Dendritic cell treated with granulocyte-macrophage colony-stimulating factor and Interleukin-4, amounts not matched to agents 40 ng/mL and 50 ng/mL, for 4 days (primary cell): ENCODE measurements around the gene TAF7.
A peak's percentile ranks its signal among the peaks of the same experiment; 100 is the strongest.

Source experiments
- H3K27ac Mint-ChIP-seq: one replicate; pipeline ENCODE4 v1.8.0; 2022; ENCODE audit warnings: mild to moderate bottlenecking, mixed read lengths
- H3K27me3 Mint-ChIP-seq: one replicate; pipeline ENCODE4 v1.8.0; 2022; ENCODE audit warnings: mild to moderate bottlenecking, mixed read lengths
- H3K36me3 Mint-ChIP-seq: one replicate; pipeline ENCODE4 v1.8.0; 2022; ENCODE audit warnings: low read depth, mixed read lengths
- H3K4me1 Mint-ChIP-seq: one replicate; pipeline ENCODE4 v1.8.0; 2022; ENCODE audit warnings: low read depth, mixed read lengths
- H3K4me3 Mint-ChIP-seq: one replicate; pipeline ENCODE4 v1.8.0; 2022; ENCODE audit warnings: mild to moderate bottlenecking, moderate library complexity, mixed read lengths
- H3K9me3 Mint-ChIP-seq: one replicate; pipeline ENCODE4 v1.8.0; 2022; ENCODE audit warnings: mixed read lengths
- intact Hi-C: fragments of 100-400 bp; cut with micrococcal nuclease; formaldehyde crosslinking; loops from one replicate; pipeline ENCODE4 v1.15.0; 2022

The TAF7 gene

GRCh38 chr5:141320225-141321169 is at the start of gene TAF7:
Gene TAF7 (minus strand): TSS chr5:141320784. CDS start chr5:141320044, 740 bp downstream.
- H3K36me3 Mint-ChIP-seq = peaks cover 47% of the 10 kb centered on the region

GRCh38 chr5:141366016-141366896 is 45.7 kb upstream of the TAF7 start:
- Mint-ChIP-seq H3K27ac (no peak overlapping the region), H3K9me3 (peaks cover 63% of the 10 kb centered on the region), H3K4me1 (peaks cover 10% of the 10 kb centered on the region), H3K27me3 (peaks cover 76% of the 10 kb centered on the region), H3K4me3 (no peak overlapping the region), H3K36me3 (peaks cover 6% of the 10 kb centered on the region)
- intact Hi-C loops = no loop called here

More at GRCh38 chr5:141320225-141321169, at the start of gene TAF7:
- peaks cover 13% of the 10 kb centered on the region for H3K4me1 Mint-ChIP-seq
- H3K9me3 Mint-ChIP-seq = peaks cover 64% of the 10 kb centered on the region
- H3K27me3 Mint-ChIP-seq = peaks cover 6% of the 10 kb centered on the region
- H3K4me3 Mint-ChIP-seq = peak within 1 kb of the TSS; percentile 99
- intact Hi-C loops = loop anchor here (10.0 kb wide), 2 partner anchors 94 to 194 kb away; partner anchors contain the start of genes PCDHGA10 and PCDHGB7
- H3K27ac Mint-ChIP-seq = peak within 1 kb of the TSS; percentile 100

- H3K9me3 Mint-ChIP-seq = peaks cover 67% of the 10 kb centered on the region
- no peaks in the 10 kb centered on the region for H3K4me1 Mint-ChIP-seq
- H3K27me3 Mint-ChIP-seq = peaks cover 76% of the 10 kb centered on the region
- intact Hi-C loops = no loop called here
- H3K36me3 Mint-ChIP-seq = peaks cover 6% of the 10 kb centered on the region
- H3K4me3 Mint-ChIP-seq = no peak within 1 kb of the TSS
- no peak within 1 kb of the TSS for H3K27ac Mint-ChIP-seq
Measured at GRCh38 chr5:141363952-141364660, 43.5 kb upstream of the TAF7 start, which contains the start of gene PCDHGA5. Gene PCDHGA5 (plus strand): TSS chr5:141364162. CDS start chr5:141364331, 169 bp downstream.

- H3K9me3 Mint-ChIP-seq = peaks cover 67% of the 10 kb centered on the region
Measured at GRCh38 chr5:141362719-141363118, 42.1 kb upstream of the TAF7 start.

GRCh38 chr5:141360685-141361084 is 40.1 kb upstream of the TAF7 start:
- Mint-ChIP-seq H3K4me3 (no peak overlapping the region), H3K4me1 (no peaks in the 10 kb centered on the region), H3K27ac (no peak overlapping the region), H3K27me3 (peaks cover 81% of the 10 kb centered on the region), H3K9me3 (peaks cover 70% of the 10 kb centered on the region), H3K36me3 (peaks cover 6% of the 10 kb centered on the region)
- intact Hi-C loops = no loop called here

More at GRCh38 chr5:141362719-141363118, 42.1 kb upstream of the TAF7 start:
- no peaks in the 10 kb centered on the region for H3K4me1 Mint-ChIP-seq
- peaks cover 79% of the 10 kb centered on the region for H3K27me3 Mint-ChIP-seq
- no peak overlapping the region for H3K27ac Mint-ChIP-seq
- H3K4me3 Mint-ChIP-seq = no peak overlapping the region
- intact Hi-C loops = no loop called here
- peaks cover 6% of the 10 kb centered on the region for H3K36me3 Mint-ChIP-seq

GRCh38 chr5:141359790-141360426 is 39.3 kb upstream of the TAF7 start, which contains the start of gene PCDHGB2:
Gene PCDHGB2 (plus strand): TSS chr5:141359994. CDS start chr5:141360136, 142 bp downstream.
- Mint-ChIP-seq H3K27me3 (peaks cover 81% of the 10 kb centered on the region), H3K4me1 (no peaks in the 10 kb centered on the region), H3K4me3 (peak within 1 kb of the TSS; percentile 48), H3K9me3 (peaks cover 69% of the 10 kb centered on the region), H3K36me3 (peaks cover 6% of the 10 kb centered on the region), H3K27ac (no peak within 1 kb of the TSS)
- intact Hi-C loops = no loop called here

GRCh38 chr5:141356950-141357349 is 36.4 kb upstream of the TAF7 start:
- Mint-ChIP-seq H3K4me1 (no peaks in the 10 kb centered on the region), H3K36me3 (peaks cover under 1% of the 10 kb centered on the region), H3K27ac (no peak overlapping the region), H3K4me3 (no peak overlapping the region), H3K27me3 (peaks cover 70% of the 10 kb centered on the region), H3K9me3 (peaks cover 57% of the 10 kb centered on the region)
- intact Hi-C loops = no loop called here

- Mint-ChIP-seq H3K4me3 (no peak overlapping the region), H3K36me3 (no peaks in the 10 kb centered on the region), H3K27me3 (peaks cover 70% of the 10 kb centered on the region), H3K27ac (no peak overlapping the region), H3K4me1 (no peaks in the 10 kb centered on the region), H3K9me3 (peaks cover 57% of the 10 kb centered on the region)
- intact Hi-C loops = no loop called here
Measured at GRCh38 chr5:141356133-141356532, 35.5 kb upstream of the TAF7 start.

- H3K4me3 Mint-ChIP-seq = no peak overlapping the region
- H3K36me3 Mint-ChIP-seq = no peaks in the 10 kb centered on the region
- H3K9me3 Mint-ChIP-seq = peaks cover 57% of the 10 kb centered on the region
- peaks cover 70% of the 10 kb centered on the region for H3K27me3 Mint-ChIP-seq
- intact Hi-C loops = no loop called here
- H3K4me1 Mint-ChIP-seq = no peaks in the 10 kb centered on the region
- H3K27ac Mint-ChIP-seq = no peak overlapping the region
Measured at GRCh38 chr5:141355641-141356040, 35.1 kb upstream of the TAF7 start.

- H3K4me1 Mint-ChIP-seq = no peaks in the 10 kb centered on the region
- H3K36me3 Mint-ChIP-seq = no peaks in the 10 kb centered on the region
- H3K27me3 Mint-ChIP-seq = peaks cover 70% of the 10 kb centered on the region
- peak within 1 kb of the TSS; percentile 23 for H3K4me3 Mint-ChIP-seq
- intact Hi-C loops = no loop called here
- H3K27ac Mint-ChIP-seq = no peak within 1 kb of the TSS
- peaks cover 57% of the 10 kb centered on the region for H3K9me3 Mint-ChIP-seq
Measured at GRCh38 chr5:141354900-141355469, 34.4 kb upstream of the TAF7 start, which contains the start of gene PCDHGA4. Gene PCDHGA4 (plus strand): TSS chr5:141355021. CDS start chr5:141355108, 87 bp downstream.

- Mint-ChIP-seq H3K4me3 (no peak overlapping the region), H3K27ac (no peak overlapping the region), H3K27me3 (peaks cover 62% of the 10 kb centered on the region), H3K36me3 (no peaks in the 10 kb centered on the region), H3K9me3 (peaks cover 61% of the 10 kb centered on the region), H3K4me1 (no peaks in the 10 kb centered on the region)
- intact Hi-C loops = no loop called here
Measured at GRCh38 chr5:141351591-141351990, 31.0 kb upstream of the TAF7 start.

- intact Hi-C loops = no loop called here
- peaks cover 5% of the 10 kb centered on the region for H3K36me3 Mint-ChIP-seq
- peaks cover 61% of the 10 kb centered on the region for H3K9me3 Mint-ChIP-seq
- H3K4me3 Mint-ChIP-seq = peak within 1 kb of the TSS; percentile 14
- no peak within 1 kb of the TSS for H3K27ac Mint-ChIP-seq
- H3K4me1 Mint-ChIP-seq = no peaks in the 10 kb centered on the region
- peaks cover 59% of the 10 kb centered on the region for H3K27me3 Mint-ChIP-seq
Measured at GRCh38 chr5:141349917-141350619, 29.5 kb upstream of the TAF7 start, which contains the start of gene PCDHGB1. Gene PCDHGB1 (plus strand): TSS chr5:141350099. CDS start chr5:141350261, 162 bp downstream.
